AG09309 (cell line): ENCODE data around the gene DNAJB6.

Source experiments
- DNase-seq: peaks from one replicate; pipeline ENCODE4 v3.0.0-alpha.2; 2010; ENCODE audit warnings: low read depth
- H3K4me3 ChIP-seq: 2 replicates; pipeline ENCODE4 v1.5.1; 2011; ENCODE audit warnings: mild to moderate bottlenecking, low read depth, low read length, moderate library complexity; ENCODE audit not compliant: control insufficient read depth
- TF ChIP-seq, protein P1 (sequence below): IDR thresholded peaks from 2 replicates; pipeline ENCODE4 v1.5.1; 2011; ENCODE audit warnings: mild to moderate bottlenecking, low read depth, low read length, inconsistent platforms; ENCODE audit not compliant: insufficient read depth, control insufficient read depth; ENCODE audit errors: missing control alignments

DNAJB6 gene

GRCh38 chr7:157425137-157425731, 88.4 kb downstream of the DNAJB6 start:
- TF ChIP-seq, protein P1, sequence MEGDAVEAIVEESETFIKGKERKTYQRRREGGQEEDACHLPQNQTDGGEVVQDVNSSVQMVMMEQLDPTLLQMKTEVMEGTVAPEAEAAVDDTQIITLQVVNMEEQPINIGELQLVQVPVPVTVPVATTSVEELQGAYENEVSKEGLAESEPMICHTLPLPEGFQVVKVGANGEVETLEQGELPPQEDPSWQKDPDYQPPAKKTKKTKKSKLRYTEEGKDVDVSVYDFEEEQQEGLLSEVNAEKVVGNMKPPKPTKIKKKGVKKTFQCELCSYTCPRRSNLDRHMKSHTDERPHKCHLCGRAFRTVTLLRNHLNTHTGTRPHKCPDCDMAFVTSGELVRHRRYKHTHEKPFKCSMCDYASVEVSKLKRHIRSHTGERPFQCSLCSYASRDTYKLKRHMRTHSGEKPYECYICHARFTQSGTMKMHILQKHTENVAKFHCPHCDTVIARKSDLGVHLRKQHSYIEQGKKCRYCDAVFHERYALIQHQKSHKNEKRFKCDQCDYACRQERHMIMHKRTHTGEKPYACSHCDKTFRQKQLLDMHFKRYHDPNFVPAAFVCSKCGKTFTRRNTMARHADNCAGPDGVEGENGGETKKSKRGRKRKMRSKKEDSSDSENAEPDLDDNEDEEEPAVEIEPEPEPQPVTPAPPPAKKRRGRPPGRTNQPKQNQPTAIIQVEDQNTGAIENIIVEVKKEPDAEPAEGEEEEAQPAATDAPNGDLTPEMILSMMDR: no peak
- DNase-seq: no peak
- no peak overlapping the region for H3K4me3 ChIP-seq

DNA sequence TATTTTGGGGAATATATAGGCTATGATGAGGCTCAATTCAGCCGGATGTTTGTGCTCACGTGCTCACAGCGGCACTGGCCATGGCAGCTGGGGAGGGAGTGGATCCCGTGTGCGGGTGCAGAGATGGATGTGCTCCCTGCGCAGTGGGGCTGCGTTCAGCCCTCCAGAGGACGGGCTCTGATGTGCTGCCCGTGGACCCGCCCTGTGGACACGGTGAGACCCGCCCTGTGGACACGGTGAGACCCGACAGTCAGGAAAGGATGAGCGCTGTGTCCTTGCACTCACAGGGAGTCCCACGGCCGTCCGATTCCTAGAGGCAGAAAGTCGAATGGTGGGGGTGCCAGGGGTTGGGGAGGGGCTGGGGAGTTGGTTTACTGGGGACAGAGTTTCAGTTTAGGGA, 89.0 kb downstream of the DNAJB6 start:
- TF ChIP-seq, protein P1: no peak
- no peak for DNase-seq
- H3K4me3 ChIP-seq: no peak overlapping the region

DNA sequence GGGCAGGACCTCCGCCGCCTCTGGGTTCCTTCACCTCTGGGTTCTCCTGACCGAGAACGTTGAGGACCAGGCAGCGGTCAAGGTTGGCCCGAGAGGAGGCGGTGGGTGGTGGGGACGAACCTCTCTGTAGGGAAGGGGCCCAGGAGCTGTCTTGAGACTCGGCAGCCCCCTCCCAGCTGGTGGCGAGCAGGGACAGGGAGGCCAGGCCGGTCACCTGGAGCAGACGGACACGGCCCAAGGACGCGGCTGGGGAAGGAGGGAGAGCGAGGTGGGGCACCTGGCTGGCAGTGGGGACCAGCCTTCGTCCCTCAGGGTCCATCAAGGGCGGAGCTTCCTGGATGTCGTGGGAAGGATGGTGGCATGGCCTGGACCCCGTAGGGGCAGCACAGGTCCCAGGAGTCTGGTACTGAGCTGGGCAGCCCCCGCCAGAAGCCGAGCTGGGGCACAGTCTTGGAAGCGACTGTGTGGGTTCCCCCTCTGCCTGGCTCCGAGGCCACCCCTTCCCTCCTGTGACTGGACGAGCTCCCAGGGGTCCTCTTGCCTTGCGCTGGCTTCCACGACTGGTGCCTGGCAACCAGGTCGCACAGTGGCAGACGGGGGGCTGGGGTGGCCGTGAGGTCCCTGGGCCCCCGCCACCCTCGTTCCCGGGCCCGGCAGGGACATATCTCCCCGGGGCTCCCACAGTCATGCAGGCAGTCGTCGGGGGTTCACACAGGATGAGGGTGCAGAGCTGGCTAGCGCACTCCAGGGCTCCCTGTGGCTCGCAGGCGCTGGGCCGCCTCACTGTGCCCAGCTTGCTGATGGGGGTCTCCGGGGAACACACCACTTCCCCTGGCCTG, 89.9 kb downstream of the DNAJB6 start:
- TF ChIP-seq, protein P1: no peak
- DNase-seq: no peak
- H3K4me3 ChIP-seq: no peak overlapping the region

- TF ChIP-seq, protein P1: no peak
- DNase-seq: no peak
Measured at GRCh38 chr7:157427811-157428553, 91.2 kb downstream of the DNAJB6 start.

GRCh38 chr7:157428554-157428945, 91.7 kb downstream of the DNAJB6 start:
- H3K4me3 ChIP-seq: no peak overlapping the region
- TF ChIP-seq, protein P1: no peak
- no peak for DNase-seq

More at GRCh38 chr7:157427811-157428553, 91.2 kb downstream of the DNAJB6 start:
- H3K4me3 ChIP-seq: no peak overlapping the region

GRCh38 chr7:157429001-157429679, 92.3 kb downstream of the DNAJB6 start:
- TF ChIP-seq, protein P1: no peak
- no peak overlapping the region for H3K4me3 ChIP-seq
- DNase-seq: no peak
